ENCODE results near the gene ZPBP2.
"Not testable (repeated sequence)": the region's sequence is repeated elsewhere in the genome, so short reads cannot be mapped to it uniquely, and the experiment has no call there.

Gene ZPBP2, protein sequence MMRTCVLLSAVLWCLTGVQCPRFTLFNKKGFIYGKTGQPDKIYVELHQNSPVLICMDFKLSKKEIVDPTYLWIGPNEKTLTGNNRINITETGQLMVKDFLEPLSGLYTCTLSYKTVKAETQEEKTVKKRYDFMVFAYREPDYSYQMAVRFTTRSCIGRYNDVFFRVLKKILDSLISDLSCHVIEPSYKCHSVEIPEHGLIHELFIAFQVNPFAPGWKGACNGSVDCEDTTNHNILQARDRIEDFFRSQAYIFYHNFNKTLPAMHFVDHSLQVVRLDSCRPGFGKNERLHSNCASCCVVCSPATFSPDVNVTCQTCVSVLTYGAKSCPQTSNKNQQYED

DNA sequence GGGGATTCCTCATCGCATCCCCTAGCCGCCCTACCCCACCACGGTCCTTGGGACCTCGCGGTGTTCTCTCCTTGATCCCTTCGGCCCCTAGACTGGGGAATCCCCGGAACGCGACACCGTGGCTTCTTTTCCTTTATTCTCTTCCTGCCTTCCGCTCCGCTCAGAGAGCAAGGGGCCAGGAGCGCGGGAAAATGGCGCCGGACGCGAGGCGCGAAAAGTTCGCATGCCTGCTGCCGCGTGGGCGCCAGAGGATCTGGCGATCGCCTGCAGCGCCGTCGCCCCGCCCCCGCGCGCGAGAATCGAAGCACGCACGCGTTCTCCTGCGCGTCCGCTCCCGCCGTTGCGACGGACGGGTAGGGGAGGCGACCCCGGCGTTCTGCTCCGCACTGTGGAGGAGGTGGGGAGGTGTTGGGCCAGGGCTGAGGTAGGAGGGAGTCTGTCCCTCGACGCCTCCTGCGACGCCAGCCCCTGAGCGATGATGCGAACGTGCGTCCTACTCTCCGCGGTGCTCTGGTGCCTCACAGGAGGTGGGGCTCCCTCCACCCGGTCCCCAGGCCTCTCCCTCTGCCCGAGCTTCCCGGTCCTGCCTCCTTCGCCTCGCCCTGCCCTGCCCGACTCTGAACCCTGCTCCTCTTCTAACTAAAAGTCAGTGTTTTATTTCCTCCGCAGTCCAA lies at the start of gene ZPBP2:
Gene ZPBP2, plus strand, starts transcription at position 323 of the 674 bp plus-strand sequence. Its CDS starts 153 bp downstream, at position 476.
- FAIRE-seq (no peak), DNase-seq (ENCODE audit: low spot score) (no peak)

DNA sequence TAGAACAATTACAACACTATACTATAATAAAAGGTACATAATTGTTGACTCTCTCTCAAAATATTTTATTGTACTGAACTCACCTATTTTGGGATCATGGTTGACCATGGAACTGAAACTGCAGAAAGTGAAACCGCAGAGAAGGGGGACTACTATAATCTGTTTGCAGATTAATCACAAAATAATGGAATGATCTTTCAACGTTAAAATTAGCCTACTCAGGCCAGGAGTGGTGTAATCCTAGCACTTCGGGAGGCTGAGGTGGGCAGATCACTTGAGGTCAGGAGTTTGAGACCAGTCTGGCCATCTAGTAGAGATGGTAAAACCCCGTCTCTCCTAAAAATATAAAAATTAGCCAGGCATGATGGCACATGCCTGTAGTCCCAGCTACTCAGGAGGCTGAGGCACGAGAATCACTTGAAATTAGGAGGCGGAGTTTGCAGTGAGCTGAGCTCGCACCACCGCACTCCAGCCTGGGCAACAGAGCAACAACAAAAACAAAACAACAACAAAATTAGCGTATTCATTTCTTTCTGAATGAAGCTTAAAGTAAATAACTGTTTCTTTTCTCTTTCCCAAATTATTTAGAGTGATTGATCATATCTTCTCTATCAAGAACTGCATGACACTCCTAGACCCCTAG lies 49.5 kb upstream of the ZPBP2 start:
- FAIRE-seq = no peak
- no peak for DNase-seq (ENCODE audit: low spot score)

DNA sequence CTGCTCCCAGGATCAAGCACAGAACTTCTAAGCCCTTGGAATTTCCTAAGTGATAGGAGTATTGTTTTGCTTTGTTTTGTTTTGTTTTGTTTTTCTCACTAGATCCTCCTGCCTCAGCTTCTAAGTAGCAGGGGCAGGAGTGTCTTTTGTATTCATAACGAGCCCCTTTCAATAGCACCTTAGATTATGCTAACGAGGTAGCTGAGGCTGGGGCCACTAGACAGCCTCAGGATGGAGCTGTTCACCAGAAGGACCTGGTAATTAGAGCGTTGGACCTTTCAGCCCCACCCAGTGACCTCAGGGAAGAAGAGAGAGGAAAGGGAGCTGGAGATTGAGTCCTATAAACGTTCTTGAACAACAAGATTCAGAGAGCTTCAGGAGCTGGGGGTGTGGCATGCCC lies 47.5 kb upstream of the ZPBP2 start:
- DNase-seq (ENCODE audit: low spot score) (no peak), FAIRE-seq (no peak)

DNA sequence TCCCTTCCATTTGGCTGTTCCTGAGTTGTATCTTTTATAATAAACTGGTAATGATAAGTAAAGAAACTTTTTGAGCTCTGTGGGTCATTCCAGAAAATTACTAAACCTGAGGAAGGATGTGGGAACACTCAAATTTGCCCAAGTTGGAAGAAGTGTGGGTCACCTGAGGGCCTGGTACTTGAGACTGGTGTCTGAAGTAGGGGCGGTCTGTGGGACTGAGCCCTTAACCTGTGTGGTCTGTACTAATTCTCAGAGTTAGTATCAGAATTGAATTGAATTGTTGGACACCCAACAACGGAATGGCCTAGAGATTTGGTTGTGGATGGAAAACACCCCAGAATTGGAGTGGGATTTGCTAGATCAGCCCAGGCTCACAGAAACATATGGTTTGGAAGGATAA lies 47.0 kb upstream of the ZPBP2 start:
- FAIRE-seq = no peak
- no peak for DNase-seq (ENCODE audit: low spot score)

DNA sequence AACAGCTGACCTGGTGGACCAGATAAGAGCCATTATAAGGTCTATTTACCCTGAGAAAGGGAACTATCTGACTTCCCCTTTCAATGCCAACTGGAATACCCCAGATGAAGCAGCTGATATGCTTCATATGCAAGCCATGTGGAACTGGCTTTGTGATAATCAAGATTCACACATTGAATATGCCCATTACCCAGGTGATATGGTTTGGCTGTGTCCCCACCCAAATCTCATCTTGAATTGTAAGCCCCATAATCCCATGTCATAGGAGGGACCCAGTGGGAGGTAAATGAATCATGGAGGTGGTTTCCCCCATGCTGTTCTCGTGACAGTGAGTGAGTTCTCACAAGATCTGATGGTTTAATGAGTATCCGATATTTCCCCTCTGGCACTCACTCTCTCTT lies 46.0 kb upstream of the ZPBP2 start:
- FAIRE-seq (no peak), DNase-seq (ENCODE audit: low spot score) (no peak)

DNA sequence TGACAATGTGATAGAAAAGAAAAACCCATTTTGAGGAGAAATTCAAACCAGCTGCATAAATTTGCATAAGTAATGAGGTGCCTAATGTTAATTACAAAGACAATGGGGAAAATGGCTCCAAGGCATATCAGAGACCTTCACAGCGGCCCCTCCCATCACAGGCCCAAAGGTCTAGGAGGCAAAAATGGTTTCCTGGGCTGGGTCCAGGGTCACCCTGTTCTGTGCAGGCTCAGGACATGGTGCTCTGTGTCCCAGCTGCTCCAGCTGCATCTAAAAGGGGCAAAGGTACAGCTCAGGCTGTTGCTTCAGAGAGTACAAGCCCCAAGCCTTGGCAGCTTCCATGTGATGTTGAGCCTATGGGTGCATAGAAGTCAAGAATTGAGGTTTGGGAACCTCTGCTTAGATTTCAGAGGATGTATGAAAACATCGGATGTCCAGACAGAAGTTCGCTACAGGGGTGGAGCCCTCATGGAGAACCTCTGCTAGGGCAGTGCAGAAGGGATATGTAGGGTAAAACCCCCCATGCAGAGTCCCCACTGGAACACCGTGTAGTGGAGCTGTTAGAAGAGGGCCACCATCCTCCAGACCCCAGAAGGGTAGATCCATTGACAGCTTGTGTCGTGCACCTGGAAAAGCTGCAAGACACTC lies 44.5 kb upstream of the ZPBP2 start:
- no peak for FAIRE-seq

DNA sequence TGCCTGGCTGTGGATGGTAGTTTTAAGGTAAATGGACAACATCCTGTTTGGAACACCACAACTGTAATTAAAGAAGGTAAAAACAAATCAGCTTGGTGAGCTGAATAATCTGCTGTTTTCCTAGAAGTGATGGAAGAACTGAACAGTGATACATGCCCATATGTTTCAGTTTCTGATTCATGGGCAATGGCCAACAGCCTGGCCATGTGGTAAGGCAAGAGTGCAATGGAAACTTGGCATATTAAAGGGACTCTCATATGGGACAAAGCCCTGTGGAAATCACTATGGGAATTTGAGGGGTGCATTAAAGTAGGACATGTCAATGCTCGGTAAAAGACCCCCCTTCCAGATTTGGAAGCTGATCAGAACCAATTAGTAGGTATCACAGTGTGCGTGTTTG lies 41.7 kb upstream of the ZPBP2 start:
- DNase-seq (ENCODE audit: low spot score) = no peak
- FAIRE-seq = no peak

More for the DNA sequence above, 44.5 kb upstream of the ZPBP2 start:
- DNase-seq (ENCODE audit: low spot score) = no peak

DNA sequence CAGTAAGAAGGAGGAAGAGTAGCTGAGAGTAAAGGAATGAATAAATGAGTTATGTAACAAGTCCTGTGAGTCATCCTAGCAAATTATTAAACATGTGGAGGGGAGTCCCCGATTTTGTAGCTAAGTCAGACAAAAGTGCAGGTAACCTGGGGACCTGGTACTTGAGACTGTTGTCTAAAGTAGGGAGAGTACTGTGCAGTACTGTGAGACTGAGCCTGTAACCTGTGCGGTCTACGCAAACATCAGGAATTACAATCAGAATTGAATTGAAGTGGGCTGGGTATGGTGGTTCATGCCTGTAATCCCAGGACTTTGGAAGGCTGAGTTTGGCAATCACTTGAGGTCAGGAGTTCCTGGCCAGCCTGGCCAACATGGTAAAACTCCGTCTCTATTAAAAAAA lies 39.6 kb upstream of the ZPBP2 start:
- DNase-seq (ENCODE audit: low spot score) (no peak), FAIRE-seq (no peak)

DNA sequence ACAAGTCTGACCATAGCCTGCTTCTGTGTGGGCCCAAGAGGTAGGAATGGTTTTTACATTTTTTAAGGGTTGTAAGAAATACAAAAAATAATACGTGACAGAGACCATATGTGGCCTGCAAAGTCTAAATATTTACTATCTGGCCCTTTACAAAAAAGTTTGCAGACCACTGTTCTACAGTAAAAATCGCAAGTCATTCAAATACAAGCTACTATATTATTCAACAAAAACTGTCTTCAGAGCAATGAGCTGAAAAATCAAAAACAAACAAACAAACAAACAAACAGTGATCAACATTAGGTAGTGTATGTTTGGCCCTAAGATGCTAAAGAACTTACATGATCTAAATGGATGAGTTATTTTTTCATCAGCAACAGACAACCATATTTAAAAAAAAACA lies 36.4 kb upstream of the ZPBP2 start:
- FAIRE-seq = no peak
- no peak for DNase-seq (ENCODE audit: low spot score)

DNA sequence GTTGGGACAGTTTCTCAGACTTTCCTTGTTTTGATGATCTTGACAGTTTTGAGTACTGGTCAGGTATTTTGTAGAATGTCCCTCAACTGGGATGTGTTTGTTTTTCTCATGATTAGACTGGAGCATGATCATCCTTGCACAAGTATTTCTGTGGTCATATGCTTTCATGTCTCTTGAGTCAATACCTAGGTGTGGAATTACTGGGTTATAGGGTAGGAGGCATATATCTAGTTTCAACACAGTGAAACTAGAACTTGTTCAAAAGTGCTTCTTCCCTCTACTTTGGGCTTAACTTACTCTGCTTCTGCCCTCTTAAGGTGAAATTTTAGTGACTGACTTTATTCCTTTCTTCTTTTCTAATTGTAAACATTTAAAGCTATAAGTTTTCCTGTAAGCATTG lies 34.0 kb upstream of the ZPBP2 start:
- no peak for FAIRE-seq

DNA sequence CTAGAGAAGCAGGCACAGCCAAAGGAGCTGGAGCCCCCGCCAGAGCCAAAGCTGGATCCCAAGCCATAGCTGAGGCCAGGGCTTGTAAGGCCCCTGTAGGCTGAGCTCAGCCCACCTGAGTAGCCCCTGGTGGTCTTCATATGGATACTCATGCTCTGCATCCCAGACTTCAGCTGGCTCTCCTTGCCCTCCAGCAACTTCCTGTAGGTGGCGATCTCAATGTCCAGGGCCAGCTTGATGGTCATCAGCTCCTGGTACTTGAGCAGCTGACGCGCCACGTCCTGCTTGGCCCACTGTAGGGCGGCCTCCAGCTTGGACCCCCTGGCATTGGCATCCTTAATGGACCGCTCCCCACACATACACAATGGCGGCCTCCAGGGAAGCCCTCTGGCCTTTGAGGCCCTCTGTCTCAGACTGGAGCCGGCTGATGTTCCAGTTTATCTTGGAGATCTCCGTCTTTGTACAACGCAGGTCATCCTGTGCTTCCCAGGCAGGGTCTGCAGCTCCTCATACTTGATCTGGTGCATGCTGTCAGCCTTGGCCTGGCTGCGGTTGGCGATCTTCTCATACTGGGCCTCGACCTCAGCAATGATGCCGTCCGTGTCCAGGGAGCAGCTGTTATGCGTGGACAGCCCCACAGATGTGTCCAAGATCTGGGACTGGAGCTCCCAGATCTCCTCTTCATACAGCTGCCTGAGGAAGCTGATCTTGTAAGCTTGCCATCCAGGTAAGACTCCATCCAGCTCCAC lies 32.8 kb upstream of the ZPBP2 start:
- DNase-seq (ENCODE audit: low spot score) (no peak), FAIRE-seq (peak; percentile 17)

More for the DNA sequence above, 34.0 kb upstream of the ZPBP2 start:
- no peak for DNase-seq (ENCODE audit: low spot score)

DNA sequence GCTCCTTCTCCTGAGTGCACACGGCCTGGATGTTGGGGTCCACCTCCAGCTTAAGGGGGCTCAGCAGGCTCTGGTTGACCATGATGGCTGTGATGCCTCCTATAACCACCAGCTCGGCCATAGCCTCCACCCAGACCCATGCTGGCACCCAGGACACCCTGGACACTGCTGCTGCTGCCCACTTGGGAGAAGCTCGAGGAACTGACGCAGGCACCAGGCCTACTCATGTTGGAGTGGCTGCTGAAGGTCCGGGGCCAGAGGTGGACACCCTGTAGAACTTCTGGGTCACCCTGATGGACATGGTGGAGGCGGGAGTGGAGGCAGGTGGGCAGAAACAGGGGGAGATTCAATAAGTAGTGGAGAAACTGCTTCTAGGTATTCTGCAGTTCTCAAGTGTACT lies 31.9 kb upstream of the ZPBP2 start:
- FAIRE-seq (no peak), DNase-seq (ENCODE audit: low spot score) (no peak)

DNA sequence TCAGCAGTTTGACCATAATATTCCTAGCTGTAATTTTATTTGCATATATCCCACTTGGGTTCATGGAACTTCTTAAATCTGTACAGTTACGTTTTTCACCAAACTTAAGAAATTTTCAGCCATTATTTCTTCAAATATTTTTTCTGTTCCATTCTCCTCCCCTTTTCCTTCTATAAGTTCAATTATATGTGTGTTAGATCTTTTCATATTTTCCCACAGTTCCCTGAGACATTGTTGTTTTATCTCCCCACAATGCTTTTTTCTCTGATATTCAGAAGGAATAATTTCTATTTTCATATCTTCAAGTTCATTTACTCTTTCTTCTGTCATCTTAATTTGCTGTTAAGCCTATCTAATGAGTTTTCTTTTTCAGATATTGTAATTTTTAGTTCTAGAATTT lies 29.9 kb upstream of the ZPBP2 start:
- DNase-seq (ENCODE audit: low spot score) (no peak), FAIRE-seq (no peak)

DNA sequence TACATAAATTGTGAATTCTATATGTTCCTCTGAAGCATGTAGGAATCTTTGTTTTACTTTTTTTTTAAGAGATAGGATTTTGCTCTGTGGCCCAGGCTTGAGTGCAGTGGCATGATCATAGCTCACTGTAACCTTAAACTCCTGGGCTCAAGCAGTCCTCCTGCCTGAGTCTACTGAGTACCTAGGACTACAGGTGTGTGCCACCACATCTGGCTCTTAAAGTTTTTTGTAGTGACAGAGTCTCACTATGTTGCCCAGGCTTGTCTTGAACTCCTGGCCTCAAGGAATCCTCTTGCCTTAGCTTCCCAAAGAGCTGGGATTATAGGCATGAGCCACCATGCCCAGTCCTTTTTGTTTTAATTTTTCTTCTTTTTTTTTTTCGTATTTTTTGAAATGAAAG lies 29.2 kb upstream of the ZPBP2 start:
- FAIRE-seq = no peak
- DNase-seq (ENCODE audit: low spot score) = no peak

DNA sequence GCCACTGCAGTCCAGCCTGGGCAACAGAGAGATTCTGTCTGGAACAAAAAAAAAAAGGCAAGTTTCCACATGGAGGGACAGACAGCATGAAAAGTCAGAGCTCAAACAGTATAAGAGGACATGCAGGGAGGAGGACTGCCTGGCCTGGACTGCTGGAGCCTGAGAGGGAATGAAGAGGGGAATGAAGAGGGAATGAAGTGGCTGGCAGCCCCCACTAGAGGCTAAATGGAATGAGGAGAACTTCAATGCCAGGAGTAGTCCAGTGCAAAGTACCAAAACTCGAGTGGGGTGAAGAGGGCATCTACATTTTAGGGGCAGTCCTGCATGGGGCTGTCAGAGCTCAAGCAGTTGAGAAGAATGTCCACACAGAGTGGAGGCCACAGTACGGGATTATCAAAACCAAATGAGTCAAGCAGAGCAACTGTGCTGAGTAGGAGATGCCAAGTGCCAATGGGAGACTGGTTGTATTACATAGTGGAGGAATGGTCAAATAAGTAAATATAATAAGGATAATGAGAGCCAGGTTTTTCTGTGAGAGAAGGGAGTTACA lies 26.8 kb upstream of the ZPBP2 start:
- DNase-seq (ENCODE audit: low spot score) = no peak
- no peak for FAIRE-seq

DNA sequence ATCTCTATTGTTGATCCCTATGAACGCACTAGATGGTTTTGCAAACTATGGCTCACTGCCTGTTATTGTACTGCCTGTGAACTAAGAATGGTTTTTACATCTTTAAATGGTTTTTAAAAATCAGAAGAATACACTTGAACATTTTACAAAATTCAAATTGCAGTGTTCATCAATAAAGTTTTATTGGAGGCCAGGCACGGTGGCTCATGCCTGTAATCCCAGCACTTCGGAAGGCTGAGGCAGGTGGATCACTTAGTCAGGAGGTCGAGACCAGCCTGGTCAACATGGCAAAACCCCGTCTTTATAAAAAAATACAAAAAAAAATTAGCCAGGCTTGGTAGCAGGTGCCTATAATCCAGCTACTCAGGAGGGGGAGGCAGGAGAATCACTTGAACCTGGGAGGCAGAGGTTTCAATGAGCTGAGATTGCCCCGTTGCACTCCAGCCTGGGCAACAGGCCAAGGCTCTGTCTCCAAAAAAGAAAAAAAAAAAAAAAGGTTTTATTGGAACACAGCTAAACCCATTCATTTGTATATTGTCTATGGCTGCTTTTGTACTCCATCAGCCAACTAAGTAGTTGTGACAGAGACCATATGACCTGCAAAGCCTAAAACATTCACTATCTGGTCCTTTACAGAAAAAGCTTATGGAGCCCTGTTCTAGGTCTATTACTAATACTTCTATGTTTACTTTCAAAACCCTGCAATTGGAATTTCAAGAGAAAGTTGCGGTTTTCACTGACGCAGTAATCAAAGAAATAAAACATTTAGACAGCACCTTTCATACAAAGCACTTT lies 22.8 kb upstream of the ZPBP2 start:
- FAIRE-seq (no peak), DNase-seq (ENCODE audit: low spot score) (no peak)

DNA sequence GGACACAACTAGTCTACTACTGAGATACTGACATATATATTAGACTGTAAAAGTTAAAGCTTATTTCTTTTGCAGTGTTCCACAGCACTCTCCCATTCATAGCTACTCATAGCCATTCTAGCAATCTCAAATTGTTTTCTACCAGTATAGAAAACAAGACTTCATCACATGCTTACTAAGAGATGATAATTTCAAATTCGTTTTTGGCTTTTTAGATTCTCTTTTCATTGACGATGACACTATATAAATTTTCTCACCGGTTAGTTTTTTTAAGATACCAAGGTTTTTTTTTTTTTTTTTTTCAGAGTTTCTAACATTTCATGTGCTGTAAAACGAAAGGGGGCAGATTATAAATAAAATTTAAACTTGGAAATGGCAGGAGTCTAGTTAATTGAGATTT lies 21.8 kb upstream of the ZPBP2 start:
- DNase-seq (ENCODE audit: low spot score) (no peak), FAIRE-seq (no peak)

DNA sequence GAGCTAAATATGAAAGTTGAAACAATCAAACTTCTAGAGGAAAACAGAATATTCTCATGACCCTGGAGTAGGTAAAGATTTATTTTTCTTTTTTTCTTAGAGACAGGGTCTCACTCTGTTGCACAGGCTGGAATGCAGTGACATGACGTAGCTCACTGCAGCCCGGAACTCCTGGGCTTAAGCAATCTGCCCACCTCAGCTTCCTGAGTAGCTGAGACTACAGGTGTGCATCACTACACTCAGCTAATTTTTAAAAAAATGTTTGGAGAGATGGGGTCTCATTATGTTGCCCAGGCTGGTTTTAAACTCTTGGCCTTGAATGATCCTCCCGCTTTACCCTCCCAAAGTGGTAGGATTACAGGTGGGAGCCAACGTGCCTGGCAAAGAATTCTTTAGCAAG lies 19.4 kb upstream of the ZPBP2 start:
- no peak for FAIRE-seq
- DNase-seq (ENCODE audit: low spot score) = no peak

DNA sequence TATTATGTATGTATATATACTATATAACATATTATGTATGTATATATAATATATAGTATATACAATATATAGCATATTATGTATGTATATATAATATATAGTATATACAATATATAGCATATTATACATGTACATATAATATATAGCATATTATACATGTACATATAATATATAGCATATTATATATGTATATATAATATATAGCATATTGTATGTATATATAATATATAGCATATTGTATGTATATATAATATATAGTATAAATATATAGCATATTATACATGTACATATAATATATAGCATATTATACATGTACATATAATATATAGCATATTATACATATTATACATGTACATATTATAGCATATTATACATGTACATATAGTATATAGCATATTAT lies 17.8 kb upstream of the ZPBP2 start:
- not testable (repeated sequence) for FAIRE-seq; DNase-seq (ENCODE audit: low spot score)

DNA sequence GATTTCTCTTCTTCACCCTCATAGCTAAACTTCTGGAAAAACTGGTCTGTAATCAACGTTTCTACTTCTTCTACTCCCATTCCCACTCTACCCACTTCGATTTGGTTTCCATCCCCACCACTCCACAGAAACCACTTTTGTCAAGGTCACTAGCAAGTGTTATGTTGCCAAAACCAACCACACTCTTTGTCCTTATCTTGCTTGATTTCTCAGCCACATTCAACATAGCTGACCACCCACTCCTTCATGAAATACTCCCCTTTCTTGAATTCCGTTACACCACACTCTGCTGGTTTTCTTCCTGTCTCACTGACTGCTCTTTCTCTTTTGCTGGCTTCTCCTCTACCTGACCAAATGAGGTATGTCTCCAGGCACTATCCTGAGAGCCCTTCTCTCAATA lies 15.8 kb upstream of the ZPBP2 start:
- FAIRE-seq (no peak), DNase-seq (ENCODE audit: low spot score) (no peak)
